SIG-M5 (cell line): ENCODE measurements around the gene IGF2BP3.
"Not testable (repeated sequence)": the region's sequence is repeated elsewhere in the genome, so short reads cannot be mapped to it uniquely, and the experiment has no call there.

ENCODE experiments used
- DNase-seq: peaks from one replicate; lab custom pipeline; 2025; lab: John Stamatoyannopoulos, UW

The IGF2BP3 gene

DNA sequence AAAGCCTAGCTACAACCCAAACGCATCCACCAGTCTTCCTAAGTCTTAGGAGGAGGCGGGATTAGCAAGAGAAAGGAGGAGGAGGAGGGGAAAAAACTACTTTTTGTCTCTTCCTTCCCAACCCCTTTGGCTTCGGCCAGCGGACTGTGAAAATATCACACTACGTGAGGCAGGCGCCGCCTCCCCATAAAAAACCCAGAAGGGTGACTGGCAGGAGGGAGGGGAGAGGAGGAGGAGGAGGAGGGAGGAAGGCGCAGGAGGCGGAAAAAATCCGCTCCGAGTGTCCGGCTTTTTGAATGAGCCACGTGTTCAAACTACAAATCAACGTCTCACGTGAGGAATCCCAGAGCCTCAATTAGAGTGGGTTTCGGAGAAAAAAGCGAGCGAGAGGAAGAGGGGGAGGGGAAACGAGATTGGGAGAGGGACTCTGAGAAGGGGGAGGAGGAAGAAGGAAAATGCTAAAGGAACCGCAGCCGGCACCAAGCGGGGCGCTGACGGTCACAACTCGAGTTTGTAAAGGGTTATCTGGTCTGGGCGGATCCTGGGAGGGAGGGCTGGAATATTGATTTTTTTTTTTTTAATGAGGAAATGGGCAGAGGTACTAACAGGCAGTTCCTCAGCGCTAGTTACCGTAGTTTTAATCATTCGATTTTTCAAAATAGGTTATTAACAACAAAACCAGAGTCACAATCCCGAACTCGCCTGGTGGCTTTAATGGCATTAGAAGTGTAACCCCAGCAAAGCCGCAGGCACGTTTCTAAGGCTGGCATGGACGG is at the start of gene IGF2BP3:
Gene IGF2BP3 (minus strand): TSS at position 162 of the 776 bp plus-strand sequence. CDS start 381 bp downstream, outside the sequence.
- peak; percentile 86 for DNase-seq

- DNase-seq = no peak
Measured at GRCh38 chr7:23514755-23515154, 44.5 kb upstream of the IGF2BP3 start.

DNA sequence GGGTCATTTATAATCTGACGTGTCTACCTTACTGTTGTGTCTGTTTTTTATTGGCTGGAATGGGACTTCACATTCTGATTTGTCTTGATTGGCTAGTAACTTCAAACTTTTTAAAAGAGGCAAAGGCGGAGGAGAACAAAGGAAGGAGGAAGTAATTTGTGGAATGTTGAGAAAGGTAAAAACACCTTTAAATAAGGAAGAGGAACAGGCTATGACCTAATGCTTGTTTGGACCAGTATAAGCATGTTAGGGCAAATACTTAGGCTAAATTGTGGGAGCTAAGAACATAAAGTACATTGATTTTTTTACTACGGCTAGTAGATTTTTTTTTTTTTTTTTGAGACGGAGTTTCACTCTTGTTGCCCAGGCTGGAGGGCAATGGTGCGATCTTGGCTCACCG is 43.5 kb upstream of the IGF2BP3 start:
- not testable (repeated sequence) for DNase-seq

GRCh38 chr7:23494009-23494408 is 23.7 kb upstream of the IGF2BP3 start:
- DNase-seq = no peak

- DNase-seq = no peak
Measured at GRCh38 chr7:23491502-23491901, 21.2 kb upstream of the IGF2BP3 start.

GRCh38 chr7:23490357-23491135 is 20.3 kb upstream of the IGF2BP3 start:
- DNase-seq = no peak

DNA sequence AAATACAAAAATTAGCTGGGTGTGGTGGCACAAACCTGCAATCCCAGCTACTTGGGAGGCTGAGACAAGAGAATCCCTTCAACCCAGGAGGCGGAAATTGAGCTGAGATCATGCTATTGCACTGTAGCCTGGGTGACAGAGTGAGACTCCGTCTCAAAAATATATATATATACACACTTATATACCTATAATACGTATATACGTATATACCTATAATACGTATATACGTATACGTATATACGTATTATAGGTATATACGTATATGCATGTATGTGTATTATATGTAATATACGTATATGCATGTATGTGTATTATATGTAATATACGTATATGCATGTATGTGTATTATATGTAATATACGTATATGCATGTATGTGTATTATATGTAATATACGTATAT is 18.4 kb upstream of the IGF2BP3 start:
- not testable (repeated sequence) for DNase-seq

DNA sequence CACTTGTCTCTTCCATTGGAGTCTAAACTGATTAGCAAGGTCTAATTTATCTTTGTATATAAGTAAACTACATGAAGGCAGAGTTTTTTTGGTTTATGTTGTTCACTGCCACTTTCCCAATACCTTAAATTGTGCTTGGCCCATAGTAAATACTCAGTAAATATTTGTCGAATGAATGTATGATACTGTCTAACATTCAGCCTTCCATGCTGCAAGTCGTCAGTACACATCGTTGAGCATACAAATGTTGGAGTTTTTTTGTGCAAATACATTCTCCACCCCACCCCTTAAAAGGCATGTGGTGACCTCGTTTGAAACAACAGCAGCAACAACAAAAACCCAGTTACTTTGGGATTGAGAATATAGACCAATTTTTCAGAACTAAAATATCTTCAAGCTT is 17.4 kb upstream of the IGF2BP3 start:
- DNase-seq = no peak

- no peak for DNase-seq
Measured at GRCh38 chr7:23486002-23486773, 15.9 kb upstream of the IGF2BP3 start.

DNA sequence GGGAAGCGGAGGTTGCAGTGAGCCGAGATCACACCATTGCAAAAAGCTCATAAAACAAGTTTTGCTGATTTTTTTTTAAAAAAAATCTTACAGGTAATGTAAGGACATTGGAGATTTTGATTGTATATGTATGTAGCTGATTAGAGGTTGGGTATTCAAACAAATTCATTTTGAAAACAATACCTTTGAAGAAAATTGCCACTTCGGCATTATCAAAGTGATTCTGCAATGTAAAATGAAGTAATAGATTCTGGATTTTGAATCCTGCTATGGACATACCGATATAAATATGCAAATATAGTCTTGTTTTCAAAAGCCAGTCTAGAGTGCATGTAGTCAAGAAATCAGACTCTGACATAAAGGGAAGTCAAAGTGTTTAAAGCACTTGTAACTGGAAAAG is 12.4 kb upstream of the IGF2BP3 start:
- no peak for DNase-seq

DNA sequence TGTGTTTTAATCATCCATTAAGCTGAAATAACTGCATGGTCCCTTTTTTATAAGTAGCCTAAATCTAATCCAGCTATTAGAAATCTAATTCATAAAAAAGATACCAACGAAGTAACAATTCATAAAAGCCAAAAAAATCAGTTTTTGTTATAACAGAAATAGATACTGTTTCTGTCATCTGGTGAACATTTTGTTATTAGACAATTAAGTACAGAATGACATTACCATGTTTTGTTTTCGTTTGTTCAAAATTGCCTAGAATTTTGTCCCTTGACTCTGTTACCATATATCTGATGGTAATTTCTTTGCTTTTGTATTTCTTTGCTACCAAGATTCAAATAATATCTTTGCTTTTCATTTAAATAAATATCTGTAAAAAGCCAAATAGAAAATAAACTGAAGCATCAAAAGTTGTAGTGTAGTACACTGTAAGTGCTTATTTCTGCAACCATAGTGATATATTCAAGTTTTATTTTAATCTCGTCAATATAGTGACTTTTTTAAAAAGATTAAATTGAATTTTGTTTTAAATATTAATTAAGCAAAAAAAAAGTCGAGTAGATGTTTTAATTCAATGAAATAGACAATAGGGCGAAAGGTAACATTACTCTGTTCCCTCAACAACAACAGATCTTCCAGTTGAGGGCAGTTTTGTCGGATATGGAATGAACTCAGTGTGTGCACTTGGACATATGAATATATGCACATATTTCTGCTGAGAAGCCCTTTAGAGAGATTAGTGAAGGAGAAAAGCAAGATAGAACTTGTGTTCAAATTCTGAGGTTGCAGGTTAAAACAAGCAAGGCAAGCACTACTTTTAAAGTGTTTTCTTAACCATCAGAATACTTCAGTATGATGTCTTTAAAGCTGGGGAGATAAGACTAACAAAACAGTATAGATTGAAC is 7.9 kb upstream of the IGF2BP3 start:
- no peak for DNase-seq

DNA sequence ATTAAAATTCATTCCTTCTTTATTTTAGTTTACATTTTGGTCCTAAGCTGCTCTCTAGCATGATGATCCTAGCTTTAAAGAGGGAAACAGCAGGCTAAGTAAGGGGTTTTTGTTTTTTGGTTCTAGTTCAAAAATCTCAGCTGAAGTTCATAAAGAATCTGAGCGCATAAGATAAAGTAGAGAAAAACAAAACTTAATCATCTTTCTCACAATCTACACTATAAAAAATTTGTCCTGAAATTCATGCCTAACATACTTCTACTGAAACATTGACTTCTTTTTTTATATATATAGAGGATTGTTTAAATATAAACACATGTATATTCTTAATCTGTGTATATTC is 6.8 kb upstream of the IGF2BP3 start:
- DNase-seq = no peak

GRCh38 chr7:23476286-23477156 is 6.2 kb upstream of the IGF2BP3 start:
- no peak for DNase-seq

GRCh38 chr7:23475576-23475839 is 5.2 kb upstream of the IGF2BP3 start:
- no peak for DNase-seq

- DNase-seq = no peak
Measured at GRCh38 chr7:23474829-23475575, 4.7 kb upstream of the IGF2BP3 start.

DNA sequence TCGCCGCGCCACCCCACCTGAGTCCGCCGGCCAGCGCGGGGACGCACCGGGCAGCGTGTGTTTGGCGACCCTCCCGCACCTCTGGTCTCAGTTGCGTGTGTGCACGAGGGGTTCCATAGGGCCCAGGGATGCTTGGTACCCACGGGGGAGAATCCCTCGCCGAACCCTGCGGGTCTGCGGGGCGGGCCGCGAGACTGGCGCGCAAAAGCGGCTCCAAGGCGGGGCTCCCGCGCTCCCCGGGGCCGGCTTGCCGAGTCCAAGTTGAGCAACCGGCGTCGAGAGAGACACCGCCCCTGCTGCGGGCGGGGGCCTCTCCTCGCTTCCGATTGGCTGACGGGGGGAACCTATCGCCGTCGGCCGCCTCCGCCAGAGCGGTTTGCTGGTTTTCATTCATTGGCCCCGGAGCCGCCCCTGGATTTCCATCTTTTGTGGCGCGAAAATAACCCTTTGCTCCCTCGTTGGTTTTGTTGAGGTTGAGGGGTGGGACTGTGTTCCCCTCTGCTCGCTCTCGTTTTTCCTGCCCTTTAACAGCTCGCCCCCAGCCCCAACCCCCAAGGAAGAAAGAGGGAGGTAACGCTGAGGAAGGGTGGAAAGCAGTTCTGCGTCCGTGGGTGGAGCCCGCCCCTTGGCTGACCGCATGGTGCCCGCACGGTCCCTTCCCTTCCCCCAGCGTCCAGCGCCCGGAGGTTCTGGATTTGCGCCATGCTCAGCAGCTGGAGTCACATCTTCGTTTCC is 4.0 kb upstream of the IGF2BP3 start:
- DNase-seq = peak; percentile 99

DNA sequence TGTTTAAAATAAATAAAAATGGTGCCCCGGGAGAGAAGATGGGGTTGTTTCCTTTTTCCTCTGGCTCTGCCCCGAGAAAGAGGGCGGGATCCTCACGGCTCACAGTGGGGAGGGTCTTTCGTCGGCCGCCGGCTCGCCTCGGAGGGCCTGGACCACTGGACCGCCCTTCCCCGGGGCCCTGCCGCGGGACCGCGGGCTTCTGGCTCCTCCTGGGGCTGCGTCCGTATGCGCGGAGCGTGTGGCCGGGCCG is 3.5 kb upstream of the IGF2BP3 start:
- DNase-seq = no peak

GRCh38 chr7:23472956-23473843 is 2.9 kb upstream of the IGF2BP3 start:
- no peak for DNase-seq

GRCh38 chr7:23472556-23472955 is 2.3 kb upstream of the IGF2BP3 start:
- no peak for DNase-seq
